Measurements from ENCODE around the gene IMP4.

Gene IMP4

DNA sequence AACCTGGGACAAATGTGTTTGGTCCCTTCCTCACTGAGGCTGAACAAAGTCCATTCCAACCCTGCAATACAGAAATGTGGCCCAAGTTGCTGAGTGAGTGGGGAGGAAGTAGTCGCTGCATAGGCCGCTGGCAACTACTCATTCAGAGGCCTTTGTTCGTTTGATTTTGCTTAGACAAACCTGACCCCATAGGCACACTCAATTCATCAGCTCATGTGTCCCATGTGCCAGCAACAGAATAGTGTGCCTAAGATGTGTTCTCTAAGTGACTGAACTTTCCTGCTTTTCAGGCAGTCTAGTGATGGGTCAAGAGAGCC, 36.2 kb downstream of the IMP4 start:
- DNase-seq (ENCODE audit: low spot score) = no peak
- in situ Hi-C loops (cut with MboI; ENCODE audit: low pct_unique_long_range_greater_than_20kb, low sequenced_read_pairs, unreplicated experiment) = loop anchor here (25.0 kb wide), 1 partner anchor 92 kb away; no protein-coding TSS in a partner anchor
- no peak for TF ChIP-seq CTCF (IDR thresholded peaks at IDR 0.05; ENCODE audit: extremely low read depth, insufficient read depth, missing control alignments)

GRCh38 chr2:130380096-130380934, 37.6 kb downstream of the IMP4 start:
- no peak for DNase-seq (ENCODE audit: low spot score)
- in situ Hi-C loops (cut with MboI; ENCODE audit: low pct_unique_long_range_greater_than_20kb, low sequenced_read_pairs, unreplicated experiment) = loop anchor here (25.0 kb wide), 1 partner anchor 93 kb away; no protein-coding TSS in a partner anchor
- TF ChIP-seq CTCF (IDR thresholded peaks at IDR 0.05; ENCODE audit: extremely low read depth, insufficient read depth, missing control alignments) = no peak

- no peak for DNase-seq (ENCODE audit: low spot score)
- in situ Hi-C loops (cut with MboI; ENCODE audit: low pct_unique_long_range_greater_than_20kb, low sequenced_read_pairs, unreplicated experiment) = loop anchor here (25.0 kb wide), 1 partner anchor 94 kb away; no protein-coding TSS in a partner anchor
- TF ChIP-seq CTCF (IDR thresholded peaks at IDR 0.05; ENCODE audit: extremely low read depth, insufficient read depth, missing control alignments) = no peak
Measured at GRCh38 chr2:130381145-130381544, 38.4 kb downstream of the IMP4 start.

DNA sequence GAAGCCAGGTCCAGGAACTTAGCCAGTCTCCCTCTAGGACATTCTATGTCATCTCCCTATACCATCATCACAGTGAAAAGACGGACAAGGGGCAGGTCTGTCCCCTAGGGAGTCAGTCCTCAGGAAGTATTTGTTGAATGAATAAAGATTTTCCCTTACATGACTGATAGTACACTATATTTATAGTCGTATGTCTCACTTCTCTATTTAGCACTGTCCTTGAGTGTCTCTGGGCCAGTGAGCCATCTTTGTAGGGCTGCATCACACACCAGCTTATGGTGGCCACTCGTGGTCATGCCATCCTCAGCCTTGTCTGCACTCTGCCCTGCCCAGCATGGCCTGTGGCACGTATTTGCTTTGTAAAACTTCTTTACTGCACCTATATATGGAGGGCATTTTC, 38.9 kb downstream of the IMP4 start:
- in situ Hi-C loops (cut with MboI; ENCODE audit: low pct_unique_long_range_greater_than_20kb, low sequenced_read_pairs, unreplicated experiment) = loop anchor here (25.0 kb wide), 1 partner anchor 94 kb away; no protein-coding TSS in a partner anchor
- no peak for TF ChIP-seq CTCF (IDR thresholded peaks at IDR 0.05; ENCODE audit: extremely low read depth, insufficient read depth, missing control alignments)
- no peak for DNase-seq (ENCODE audit: low spot score)

DNA sequence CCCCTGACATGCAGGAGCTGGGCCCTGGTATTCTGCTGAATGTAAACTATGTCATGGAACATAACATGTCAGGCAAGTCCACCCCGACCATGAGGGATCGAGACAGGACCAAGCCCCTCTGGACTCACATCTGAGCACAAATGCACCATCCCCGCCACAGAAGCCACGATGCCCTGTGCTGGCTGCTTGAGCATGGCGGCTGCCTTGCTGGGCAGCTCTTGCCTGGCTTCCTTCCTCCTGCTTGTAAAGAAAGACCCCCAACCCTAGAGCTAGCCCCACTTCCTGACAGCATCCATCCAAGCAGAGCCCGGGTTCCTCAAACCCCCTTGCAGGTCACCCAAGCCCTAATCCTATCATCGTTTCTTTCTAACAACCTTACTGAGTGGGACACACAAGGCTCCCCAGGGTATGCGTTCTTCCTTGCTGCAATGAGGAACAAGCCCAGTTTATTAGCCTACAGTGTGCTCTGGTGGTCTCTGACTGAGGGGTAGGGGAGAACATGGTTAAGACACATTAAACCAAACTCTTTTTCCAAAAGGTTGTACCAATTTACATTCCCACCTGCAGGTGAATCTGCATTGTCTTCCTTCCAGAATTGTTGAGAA, 39.7 kb downstream of the IMP4 start:
- DNase-seq (ENCODE audit: low spot score) = no peak
- in situ Hi-C loops (cut with MboI; ENCODE audit: low pct_unique_long_range_greater_than_20kb, low sequenced_read_pairs, unreplicated experiment) = loop anchor here (25.0 kb wide), 1 partner anchor 95 kb away; no protein-coding TSS in a partner anchor
- no peak for TF ChIP-seq CTCF (IDR thresholded peaks at IDR 0.05; ENCODE audit: extremely low read depth, insufficient read depth, missing control alignments)

DNA sequence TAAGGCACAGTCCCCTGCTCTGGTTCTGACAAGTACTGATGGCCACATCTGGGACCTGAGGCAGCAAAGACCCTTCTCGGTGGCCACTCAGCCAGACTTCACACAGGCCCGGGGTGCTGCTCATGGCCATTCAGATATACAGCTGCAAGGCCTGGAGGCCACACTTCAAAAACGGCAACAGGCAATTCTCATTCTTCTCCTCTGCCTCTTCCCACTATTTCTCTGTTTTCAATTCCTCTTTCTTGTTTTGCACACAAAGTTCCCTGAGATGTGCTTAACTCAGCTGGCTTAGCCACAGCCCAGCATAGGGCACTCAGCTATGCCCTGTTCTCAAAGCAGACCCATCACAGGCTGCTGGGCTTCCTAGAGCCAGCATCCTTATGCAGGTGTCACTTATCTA, 43.0 kb downstream of the IMP4 start:
- TF ChIP-seq CTCF (IDR thresholded peaks at IDR 0.05; ENCODE audit: extremely low read depth, insufficient read depth, missing control alignments) = no peak
- no peak for DNase-seq (ENCODE audit: low spot score)
- in situ Hi-C loops (cut with MboI; ENCODE audit: low pct_unique_long_range_greater_than_20kb, low sequenced_read_pairs, unreplicated experiment) = loop anchor here (25.0 kb wide), 1 partner anchor 98 kb away; no protein-coding TSS in a partner anchor
